Measurements from ENCODE around the gene HSF2BP.

Gene HSF2BP

GRCh38 chr21:43648171-43648570 lies 11.1 kb downstream of the HSF2BP start:
- DNase-seq, result no peak

DNA sequence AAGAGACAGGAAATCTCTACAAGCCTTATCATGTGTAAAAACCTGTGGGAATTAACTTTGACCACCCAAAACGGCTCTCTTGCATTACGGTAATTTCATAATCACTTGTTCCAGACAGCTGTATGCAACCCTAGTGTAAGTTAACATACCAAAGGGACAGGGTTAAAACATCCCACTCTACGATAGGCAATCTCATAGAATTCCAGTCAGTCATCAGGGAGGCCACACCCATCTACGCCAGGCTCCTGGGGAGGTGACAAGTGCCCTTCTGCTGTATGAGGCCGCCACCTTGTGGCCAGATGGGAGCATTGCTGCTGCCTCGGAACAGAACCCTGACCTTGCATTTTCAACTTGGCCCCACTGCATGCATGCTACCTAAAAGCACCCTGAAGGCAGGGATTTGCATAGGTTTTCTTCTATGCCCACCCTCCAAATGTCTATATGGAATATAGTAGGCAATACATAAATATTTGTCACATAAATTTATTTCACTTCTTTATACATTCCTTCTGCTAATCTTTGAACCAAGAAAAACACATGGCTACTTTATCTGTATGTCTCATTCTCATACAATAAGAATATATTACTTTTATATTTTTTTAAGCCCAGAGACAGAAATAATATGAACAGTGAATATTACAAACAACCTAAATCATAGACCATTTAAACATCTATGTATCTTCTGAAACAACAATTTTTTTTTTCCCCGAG lies 12.6 kb downstream of the HSF2BP start:
- peak; percentile 91 for DNase-seq

GRCh38 chr21:43645976-43646375 lies 13.3 kb downstream of the HSF2BP start:
- no peak for DNase-seq

GRCh38 chr21:43645136-43645891 lies 14.0 kb downstream of the HSF2BP start:
- DNase-seq, result peak; percentile 80

- DNase-seq, result no peak
Observed at GRCh38 chr21:43644609-43645008, 14.7 kb downstream of the HSF2BP start.

DNA sequence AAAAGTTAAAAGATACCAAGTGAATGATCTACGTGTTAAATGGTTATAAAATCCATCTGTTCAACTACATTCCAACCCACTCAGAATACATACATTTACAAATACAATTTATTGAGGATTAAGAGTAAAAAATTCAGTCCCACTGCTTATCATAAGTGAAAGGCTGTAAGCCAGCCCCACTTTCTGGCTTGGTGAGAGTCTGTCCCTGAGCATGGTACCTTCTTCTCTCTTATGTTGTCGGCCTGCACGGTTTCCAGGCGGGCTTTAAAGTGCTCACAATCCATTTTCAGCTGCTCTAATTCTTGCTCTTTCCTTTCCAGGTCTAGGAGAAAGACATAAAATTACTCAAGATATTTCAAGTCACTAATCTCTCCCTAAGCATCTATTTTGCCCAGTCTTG lies 15.2 kb downstream of the HSF2BP start:
- DNase-seq, result no peak

DNA sequence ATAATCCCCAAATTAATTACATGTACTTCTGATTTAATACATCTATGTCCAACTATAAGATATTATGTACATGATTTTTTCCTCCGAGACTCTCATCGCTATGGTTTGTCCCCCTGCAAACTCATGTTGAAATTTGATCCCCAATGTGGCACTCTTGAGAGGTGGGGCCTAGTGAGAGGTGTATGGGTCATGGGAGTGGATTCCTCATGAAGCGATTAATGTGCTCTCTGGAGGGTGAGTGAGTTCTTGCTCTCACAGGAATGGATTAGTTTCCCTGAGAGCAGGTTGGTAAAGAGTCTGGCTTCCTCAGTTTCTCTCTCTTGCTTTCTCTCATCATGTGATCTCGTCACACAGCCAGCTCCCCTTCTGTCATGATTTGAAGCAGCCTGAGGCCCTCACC lies 16.1 kb downstream of the HSF2BP start:
- no peak for DNase-seq

GRCh38 chr21:43640400-43640799 lies 18.9 kb downstream of the HSF2BP start:
- no peak for DNase-seq

- no peak for DNase-seq
Observed at GRCh38 chr21:43639470-43640353, 19.6 kb downstream of the HSF2BP start.

GRCh38 chr21:43637530-43638158 lies 21.6 kb downstream of the HSF2BP start:
- DNase-seq, result no peak

DNA sequence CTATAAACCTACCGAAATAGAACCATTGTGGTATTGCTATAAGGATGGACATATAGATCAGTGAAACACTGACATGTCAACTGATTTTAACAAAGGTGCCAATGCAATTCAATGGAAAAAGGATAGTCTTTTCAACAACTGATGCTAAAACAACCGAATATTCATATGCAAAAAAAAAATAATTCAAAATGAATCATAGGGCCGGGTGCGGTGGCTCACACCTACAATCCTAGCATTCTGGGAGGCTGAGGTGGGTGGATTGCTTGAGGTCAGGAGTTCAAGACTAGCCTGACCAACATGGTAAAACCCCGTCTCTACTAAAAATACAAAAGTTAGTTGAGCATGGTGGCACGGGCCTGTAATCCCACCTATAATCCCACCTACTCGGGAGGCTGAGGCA lies 23.9 kb downstream of the HSF2BP start:
- no peak for DNase-seq

GRCh38 chr21:43634618-43635017 lies 24.7 kb downstream of the HSF2BP start:
- DNase-seq, result no peak

DNA sequence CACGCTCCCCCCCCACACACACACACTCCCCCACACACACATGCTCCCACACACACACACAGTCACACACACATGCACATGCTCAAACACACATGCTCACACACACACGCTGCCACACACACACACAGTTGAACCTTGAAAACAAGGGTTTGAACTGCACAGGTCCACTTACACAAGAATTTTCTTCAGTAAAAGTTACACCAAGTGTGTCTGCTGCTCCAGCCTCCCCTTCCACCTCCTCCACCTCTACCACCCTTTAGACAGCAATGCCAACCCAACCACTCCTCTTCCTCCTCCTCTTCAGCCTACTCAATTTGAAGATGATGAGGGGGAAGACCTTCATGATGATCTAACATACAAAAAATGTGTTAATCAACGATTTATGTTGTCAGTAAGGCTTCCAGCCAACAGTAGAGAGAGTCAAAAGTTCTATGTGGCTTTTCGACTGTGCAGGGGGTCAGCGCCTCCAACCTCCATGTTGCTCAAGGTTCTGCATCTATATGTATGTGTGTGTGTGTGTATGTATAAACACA lies 26.8 kb downstream of the HSF2BP start:
- no peak for DNase-seq

DNA sequence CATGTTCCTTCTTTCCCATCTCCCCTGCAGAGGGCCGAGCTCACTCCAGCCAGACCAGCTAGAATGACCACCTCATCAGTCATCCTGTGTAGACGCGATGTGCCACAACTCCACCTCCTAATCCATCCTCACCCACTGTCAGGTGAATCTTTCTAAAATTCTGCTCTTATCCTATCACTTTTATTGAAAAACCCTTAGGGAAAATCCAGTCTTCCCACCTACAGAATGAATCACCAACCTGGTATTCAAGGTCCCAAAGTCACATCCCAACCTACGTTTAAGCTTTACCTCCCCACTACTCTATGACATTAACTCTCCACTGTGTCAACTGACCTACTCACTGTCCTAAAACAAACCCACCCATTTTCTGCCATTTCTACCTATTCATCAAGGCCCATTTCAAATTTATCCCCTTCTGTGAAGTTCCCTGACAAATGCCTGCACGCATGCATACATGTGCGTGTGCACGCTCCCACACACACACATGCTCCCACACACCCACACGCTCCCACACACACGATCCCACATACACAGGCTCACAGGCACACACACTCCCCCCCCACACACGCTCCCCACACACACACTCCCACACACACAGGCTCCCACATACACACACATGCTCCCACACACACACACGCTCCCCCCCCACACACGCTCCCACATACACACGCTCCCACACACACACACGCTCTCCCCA lies 27.7 kb downstream of the HSF2BP start:
- DNase-seq, result no peak

- DNase-seq, result no peak
Observed at GRCh38 chr21:43627527-43627926, 31.8 kb downstream of the HSF2BP start.

DNA sequence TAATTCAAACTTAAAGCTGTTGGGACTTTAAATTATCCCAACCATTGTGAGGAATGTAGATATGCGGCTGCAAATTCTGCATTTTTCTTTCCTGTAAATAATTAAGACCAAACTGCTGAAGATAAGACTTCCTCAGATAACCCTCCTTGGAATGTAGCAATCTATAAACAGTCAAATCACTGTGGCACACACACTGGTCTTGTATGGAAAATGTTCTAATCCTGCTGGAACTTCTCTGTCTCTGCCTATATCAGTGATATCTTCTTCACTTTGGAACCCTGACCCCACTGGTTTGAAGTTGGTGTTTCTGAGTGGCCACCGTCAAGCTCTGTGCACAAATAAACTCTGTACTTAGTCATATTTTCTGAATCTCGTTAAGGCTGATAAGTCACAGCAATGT lies 32.9 kb downstream of the HSF2BP start:
- no peak for DNase-seq

DNA sequence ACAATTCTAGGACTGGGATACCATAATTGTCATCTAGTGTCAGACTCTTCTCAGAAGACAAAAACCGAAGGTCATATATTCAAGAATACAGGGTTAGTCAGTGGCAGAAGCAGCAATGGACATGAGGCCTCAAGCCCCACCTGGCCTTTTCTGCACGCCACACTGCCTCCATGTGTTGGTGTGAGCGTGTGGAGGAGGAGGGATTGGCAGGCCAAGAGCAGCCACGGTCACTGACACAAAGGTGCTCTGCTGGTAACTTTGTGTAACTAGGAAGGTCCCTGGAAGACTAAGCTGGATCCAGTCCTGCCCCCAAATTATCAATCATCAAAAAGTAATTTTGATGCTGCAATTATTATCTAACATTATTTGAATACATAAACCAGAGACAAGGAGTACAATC lies 34.9 kb downstream of the HSF2BP start:
- DNase-seq, result no peak

DNA sequence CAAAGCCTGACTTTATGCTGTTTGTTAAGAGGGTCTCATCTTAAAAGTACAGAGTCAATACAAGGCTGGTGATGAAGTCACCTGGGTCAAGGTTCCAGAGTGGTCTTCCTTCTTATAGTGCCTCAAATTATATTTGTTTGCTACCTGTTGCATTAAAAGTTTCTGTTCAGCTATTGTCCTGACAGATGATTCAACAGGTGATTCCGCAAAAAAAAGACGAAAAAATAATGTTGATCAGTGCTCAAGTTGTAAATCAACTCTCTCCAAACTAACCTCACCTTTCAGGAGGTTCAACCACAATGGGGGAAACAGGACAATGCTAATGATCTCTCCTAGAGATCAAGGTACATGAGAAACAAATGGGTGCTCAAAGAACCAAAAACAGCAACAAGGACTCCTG lies 35.7 kb downstream of the HSF2BP start:
- DNase-seq, result no peak

DNA sequence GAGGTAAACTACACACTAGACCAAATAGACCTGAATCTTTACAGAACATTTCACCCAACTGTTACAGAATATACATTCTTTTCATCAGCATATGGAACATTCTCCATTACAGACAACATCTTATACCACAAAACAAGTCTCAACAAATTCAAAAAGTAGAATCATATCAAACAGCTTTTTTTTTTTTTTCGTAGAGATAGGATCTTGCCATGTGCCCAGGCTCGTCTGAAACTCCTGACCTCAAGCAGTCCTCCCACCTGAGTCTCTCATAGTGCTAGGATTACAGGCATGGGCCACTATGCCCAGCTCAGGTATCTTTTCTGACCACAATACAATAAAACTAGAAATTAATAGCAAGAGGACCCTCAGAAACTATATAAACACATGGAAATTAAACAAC lies 36.5 kb downstream of the HSF2BP start:
- DNase-seq, result no peak

- DNase-seq, result no peak
Observed at GRCh38 chr21:43619856-43620255, 39.4 kb downstream of the HSF2BP start.

GRCh38 chr21:43619344-43619743 lies 39.9 kb downstream of the HSF2BP start:
- no peak for DNase-seq

DNA sequence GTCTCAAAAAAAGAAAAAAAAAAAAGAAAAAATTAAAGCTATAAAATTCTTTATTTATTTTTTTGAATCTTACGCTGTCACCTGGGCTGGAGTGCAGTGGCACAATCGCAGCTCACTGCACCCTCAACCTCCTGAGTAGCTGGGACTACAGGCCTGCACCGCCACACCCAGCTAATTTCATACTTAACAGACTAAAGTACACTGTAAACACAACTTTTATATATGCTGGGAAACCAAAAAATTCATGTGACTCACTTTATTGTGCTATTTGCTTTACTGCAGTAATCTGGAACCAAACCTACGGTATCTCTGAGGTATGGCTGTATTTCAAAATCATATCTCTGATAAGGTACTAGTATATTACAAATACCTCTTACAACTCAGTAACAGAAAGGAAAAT lies 40.3 kb downstream of the HSF2BP start:
- no peak for DNase-seq

Measured in femur (tissue), 1 donor.